ENCODE data around the gene CD209. TPM values are rescaled to one million over a fixed set of nuclear protein-coding genes. Genes with fewer than 3 reads are reported as not detected.

Gene CD209
- total RNA-seq, 1 experiment from 2014 or later, result not detected

DNA sequence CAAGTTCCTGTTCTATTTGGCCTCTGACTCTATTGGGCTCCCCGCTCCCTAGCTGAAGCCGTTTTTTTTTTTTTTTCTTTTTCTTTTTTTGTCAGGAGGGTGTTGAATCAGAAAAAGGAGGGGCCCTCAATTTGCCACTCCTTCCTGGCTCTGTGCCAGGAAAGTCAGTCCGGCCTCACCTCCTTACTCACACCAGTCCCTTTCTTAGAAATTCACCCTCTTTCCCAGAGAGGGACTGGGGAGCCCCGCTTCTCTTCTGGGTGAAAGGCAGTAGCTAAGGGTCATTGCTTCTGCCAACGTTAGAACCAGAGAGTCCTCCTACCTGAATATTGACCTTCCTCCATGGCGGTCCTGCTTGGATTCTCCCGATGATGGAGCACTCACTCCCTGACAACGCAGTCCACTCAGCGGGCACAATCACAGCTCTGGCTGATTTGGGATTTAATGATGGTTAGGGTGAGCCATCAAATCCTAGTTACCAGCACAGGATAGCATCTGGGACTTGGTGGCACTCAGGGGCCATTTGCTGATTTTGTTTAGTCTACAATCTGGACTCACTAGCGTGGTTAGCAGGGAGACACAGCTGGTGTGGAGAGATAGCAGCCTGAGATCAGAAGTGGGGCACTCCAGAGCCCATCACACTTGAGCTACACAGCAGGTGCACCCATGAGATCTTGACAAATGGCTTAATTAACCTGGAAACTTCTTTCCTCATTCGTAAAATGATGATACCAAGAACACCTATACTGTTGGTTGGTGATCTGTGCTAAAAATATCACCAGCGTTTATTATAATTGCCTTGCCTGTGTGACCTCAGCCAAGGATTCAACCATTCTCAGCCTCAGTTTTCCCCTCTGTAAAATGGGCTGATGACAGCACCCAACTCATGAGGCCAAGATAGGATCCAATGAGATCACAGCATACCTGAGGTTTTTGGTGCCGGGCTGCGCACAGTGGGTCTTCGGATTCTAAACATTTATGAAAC lies 47.6 kb downstream of the CD209 start:
- Histone ChIP-seq H3K9me2 (ENCODE audit: insufficient read depth) (no peaks in the 10 kb centered on the region), H3K27ac (ENCODE audit: low read depth, low read length) (no peak overlapping the region), H3K9ac (ENCODE audit: low read length) (no peak overlapping the region), H3K79me2 (ENCODE audit: insufficient read depth, low read length) (no peaks in the 10 kb centered on the region), H3K4me2 (ENCODE audit: low read length) (no peak overlapping the region), H4K20me1 (ENCODE audit: insufficient read depth) (no peaks in the 10 kb centered on the region), H3K9me3 (ENCODE audit: control insufficient read depth in 1 of 2, insufficient read depth in 1 of 2, low read depth in 1 of 2, low read length in 2 of 2) (no peaks in the 10 kb centered on the region), H3K4me3 (replicated peaks in 1 of 2; ENCODE audit: low read depth in 1 of 2, low read length in 2 of 2) (no peak overlapping the region), H3K27me3 (ENCODE audit: insufficient read depth, low read length) (peaks cover 16% of the 10 kb centered on the region; the same call in 1 of the 2 replicates), H3K4me1 (ENCODE audit: control insufficient read depth in 1 of 2, insufficient read depth in 2 of 2, low read length in 2 of 2) (no peaks in the 10 kb centered on the region), H3K36me3 (ENCODE audit: control insufficient read depth in 1 of 2, insufficient read depth in 2 of 2, low read length in 2 of 2) (no peaks in the 10 kb centered on the region), H2AFZ (ENCODE audit: low read depth, low read length, poor library complexity, severe bottlenecking) (no peak overlapping the region)
- ChIA-PET POLR2A (no interaction called here), RAD21 (ENCODE audit: low non-redundant PET in 1 of 2, low total read pairs in 2 of 2, uncharacterized antibody in 2 of 2, unreplicated experiment in 2 of 2) (no interaction called here), CTCF (interaction anchor here (0.9 kb wide), 1 partner anchor 19 kb away, joined by 3 read pairs; the partner anchor contains the start of gene TRAPPC5)
- intact Hi-C loops (cut with micrococcal nuclease), result no loop called here
- no peak for DNase-seq (ENCODE audit: low read depth, low spot score)
- no TSS peak for BruUV-seq (replicated peaks)
- ATAC-seq, result no peak
- no peak for TF ChIP-seq JUND (IDR thresholded peaks at IDR 0.05)
- TF ChIP-seq SP1 (IDR thresholded peaks at IDR 0.05; ENCODE audit: low read depth), result no peak
- TF ChIP-seq, protein P1, sequence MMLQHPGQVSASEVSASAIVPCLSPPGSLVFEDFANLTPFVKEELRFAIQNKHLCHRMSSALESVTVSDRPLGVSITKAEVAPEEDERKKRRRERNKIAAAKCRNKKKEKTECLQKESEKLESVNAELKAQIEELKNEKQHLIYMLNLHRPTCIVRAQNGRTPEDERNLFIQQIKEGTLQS (IDR thresholded peaks at IDR 0.05), result no peak
- TF ChIP-seq ZFX (IDR thresholded peaks at IDR 0.05), result no peak
- TF ChIP-seq EZH2phosphoT487 (IDR thresholded peaks at IDR 0.05; ENCODE audit: borderline replicate concordance), result no peak
- no peak for TF ChIP-seq POLR2A (IDR thresholded peaks at IDR 0.05; ENCODE audit: borderline replicate concordance, extremely low read depth, insufficient read depth, insufficient read length)
- TF ChIP-seq FOSL1 (IDR thresholded peaks at IDR 0.05; ENCODE audit: low read depth), result no peak
- TF ChIP-seq CEBPB (IDR thresholded peaks at IDR 0.05; ENCODE audit: low read depth), result no peak
- TF ChIP-seq ZNF274 (IDR thresholded peaks at IDR 0.05; ENCODE audit: low read depth, low read length), result no peak
- TF ChIP-seq, protein P2, sequence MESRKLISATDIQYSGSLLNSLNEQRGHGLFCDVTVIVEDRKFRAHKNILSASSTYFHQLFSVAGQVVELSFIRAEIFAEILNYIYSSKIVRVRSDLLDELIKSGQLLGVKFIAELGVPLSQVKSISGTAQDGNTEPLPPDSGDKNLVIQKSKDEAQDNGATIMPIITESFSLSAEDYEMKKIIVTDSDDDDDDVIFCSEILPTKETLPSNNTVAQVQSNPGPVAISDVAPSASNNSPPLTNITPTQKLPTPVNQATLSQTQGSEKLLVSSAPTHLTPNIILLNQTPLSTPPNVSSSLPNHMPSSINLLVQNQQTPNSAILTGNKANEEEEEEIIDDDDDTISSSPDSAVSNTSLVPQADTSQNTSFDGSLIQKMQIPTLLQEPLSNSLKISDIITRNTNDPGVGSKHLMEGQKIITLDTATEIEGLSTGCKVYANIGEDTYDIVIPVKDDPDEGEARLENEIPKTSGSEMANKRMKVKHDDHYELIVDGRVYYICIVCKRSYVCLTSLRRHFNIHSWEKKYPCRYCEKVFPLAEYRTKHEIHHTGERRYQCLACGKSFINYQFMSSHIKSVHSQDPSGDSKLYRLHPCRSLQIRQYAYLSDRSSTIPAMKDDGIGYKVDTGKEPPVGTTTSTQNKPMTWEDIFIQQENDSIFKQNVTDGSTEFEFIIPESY (IDR thresholded peaks at IDR 0.05; ENCODE audit: extremely low read depth, insufficient replicate concordance, low read length), result no peak
- no peak for TF ChIP-seq TCF7L2 (IDR thresholded peaks at IDR 0.05; ENCODE audit: borderline replicate concordance, extremely low read depth, insufficient read depth, insufficient read length)
- no peak for TF ChIP-seq POLR2AphosphoS5 (IDR thresholded peaks at IDR 0.05; ENCODE audit: low read depth, low read length)
- no peak for TF ChIP-seq CBX3 (IDR thresholded peaks at IDR 0.05; ENCODE audit: low read depth)
- TF ChIP-seq ELF1 (IDR thresholded peaks at IDR 0.05; ENCODE audit: borderline replicate concordance, low read depth), result no peak

All from HCT116 (cell line).